CD8-positive, alpha-beta memory T cell (primary cell): ENCODE data around the gene CCDC61. TPM values are rescaled to one million over a fixed set of nuclear protein-coding genes. Genes with fewer than 3 reads are reported as not detected.

Experiments
- CTCF ChIA-PET: fragments of 350-600 bp; sonication (Branson Sonifier 250); formaldehyde crosslinking; loops from one replicate; lab custom pipeline; 2021; ENCODE audit warnings: antibody characterized with exemption; lab: Charles Lee
- POLR2A ChIA-PET: fragments of 350-600 bp; sonication (Branson Sonifier 250); formaldehyde crosslinking; loops from one replicate; lab custom pipeline; 2021; ENCODE audit warnings: antibody characterized with exemption; lab: Charles Lee
- DNase-seq, 5 donors: peaks; one replicate each; pipeline versions ENCODE4 v3.0.0 to v3.0.0-alpha.2; 2020 to 2022; ENCODE audit warnings: mixed read lengths in 1 of 5
- H3K27ac ChIP-seq: one replicate; pipeline ENCODE4 v1.7.0; 2013; ENCODE audit warnings: low read depth, mild to moderate bottlenecking, low read length, moderate library complexity
- H3K27me3 ChIP-seq: 2 replicates; pipeline ENCODE4 v1.7.0; 2013; ENCODE audit warnings: low read length, mild to moderate bottlenecking; ENCODE audit not compliant: insufficient read depth, poor library complexity, severe bottlenecking
- H3K36me3 ChIP-seq: 2 replicates; pipeline ENCODE4 v1.7.0; 2013; ENCODE audit warnings: mild to moderate bottlenecking, low read length, moderate library complexity; ENCODE audit not compliant: insufficient read depth
- H3K4me1 ChIP-seq: 2 replicates; pipeline ENCODE4 v1.7.0; 2013; ENCODE audit warnings: mild to moderate bottlenecking, low read length, moderate library complexity; ENCODE audit not compliant: insufficient read depth
- H3K4me3 ChIP-seq: 2 replicates; pipeline ENCODE4 v1.7.0; 2013; ENCODE audit warnings: mild to moderate bottlenecking, low read length
- H3K9me3 ChIP-seq: 2 replicates; pipeline ENCODE4 v1.7.0; 2013; ENCODE audit warnings: mild to moderate bottlenecking, low read length
- H3K27ac Mint-ChIP-seq, 8 donors: one replicate each; pipeline ENCODE4 v1.8.0; 2020 to 2021; ENCODE audit warnings: mixed read lengths in 8 of 8, mild to moderate bottlenecking in 6 of 8, inconsistent platforms in 3 of 8, moderate library complexity in 3 of 8
- H3K27me3 Mint-ChIP-seq, 2 donors: one replicate each; pipeline ENCODE4 v1.8.0; 2020 to 2021; ENCODE audit warnings: mixed read lengths in 2 of 2, mild to moderate bottlenecking in 1 of 2, moderate library complexity in 1 of 2
- H3K36me3 Mint-ChIP-seq, 3 donors: one replicate each; pipeline ENCODE4 v1.8.0; 2020 to 2021; ENCODE audit warnings: mixed read lengths in 3 of 3, inconsistent platforms in 1 of 3, mild to moderate bottlenecking in 1 of 3
- H3K4me1 Mint-ChIP-seq, 3 donors: one replicate each; pipeline ENCODE4 v1.8.0; 2020 to 2021; ENCODE audit warnings: mixed read lengths in 3 of 3, inconsistent platforms in 1 of 3, mild to moderate bottlenecking in 1 of 3
- H3K4me3 Mint-ChIP-seq, 7 donors: one replicate each; pipeline ENCODE4 v1.8.0; 2020 to 2021; ENCODE audit warnings: mixed read lengths in 7 of 7, mild to moderate bottlenecking in 6 of 7, moderate library complexity in 4 of 7, inconsistent platforms in 2 of 7
- H3K9me3 Mint-ChIP-seq, 5 donors: one replicate each; pipeline ENCODE4 v1.8.0; 2020 to 2022; ENCODE audit warnings: mixed read lengths in 5 of 5, mild to moderate bottlenecking in 3 of 5, moderate library complexity in 2 of 5, inconsistent platforms in 1 of 5
- polyA plus RNA-seq: library from polyadenylated mRNA; unstranded; fragments of 300-500 nt; fragmentation: Illumina TruSeq; gene quantifications from one replicate; pipeline ENCODE4 v1.2.3, GENCODE V29; 2021
- total RNA-seq, 2 experiments: library from RNA; stranded (reverse); gene quantifications; one replicate each; pipeline ENCODE4 v1.2.3, GENCODE V29; 2021

Gene CCDC61
- total and polyA plus RNA-seq, 3 experiments from 2014 or later: 13.8 to 23.3 (median 20.0) TPM

GRCh38 chr19:45981350-45981749 lies 13.9 kb upstream of the CCDC61 start:
- Histone ChIP-seq H3K27ac (no peak overlapping the region), H3K27me3 (no peaks in the 10 kb centered on the region), H3K36me3 (no peaks in the 10 kb centered on the region), H3K4me1 (no peaks in the 10 kb centered on the region), H3K9me3 (no peaks in the 10 kb centered on the region), H3K4me3 (no peak overlapping the region)
- no peaks in the 10 kb centered on the region for H3K9me3 Mint-ChIP-seq
- H3K27me3 Mint-ChIP-seq: peaks cover 20 to 44% of the 10 kb centered on the region in 2 donors
- no peak overlapping the region for H3K4me3 Mint-ChIP-seq
- no peak overlapping the region for H3K27ac Mint-ChIP-seq
- POLR2A ChIA-PET: no interaction called here
- H3K4me1 Mint-ChIP-seq: no peaks in the 10 kb centered on the region
- CTCF ChIA-PET: no interaction called here
- no peaks in the 10 kb centered on the region for H3K36me3 Mint-ChIP-seq
- no peak for DNase-seq

- CTCF ChIA-PET: interaction anchor here (2.0 kb wide), 1 partner anchor 32 kb away, joined by 6 read pairs; no protein-coding TSS in a partner anchor
These were observed 9.9 kb upstream of the CCDC61 start for GRCh38 chr19:45985321-45985720.

GRCh38 chr19:45990113-45990728 lies 5.0 kb upstream of the CCDC61 start:
- no peaks in the 10 kb centered on the region for H3K9me3 ChIP-seq
- Mint-ChIP-seq H3K36me3 (peaks cover 0 to 3% (median 0%) of the 10 kb centered on the region in 3 donors), H3K27ac (no peak overlapping the region), H3K9me3 (no peaks in the 10 kb centered on the region), H3K4me3 (no peak overlapping the region), H3K4me1 (no peaks in the 10 kb centered on the region), H3K27me3 (peaks cover 13 to 32% of the 10 kb centered on the region in 2 donors)
- no peaks in the 10 kb centered on the region for H3K27me3 ChIP-seq
- ChIA-PET POLR2A (no interaction called here), CTCF (no interaction called here)
- DNase-seq: no peak
- no peak overlapping the region for H3K4me3 ChIP-seq
- peaks cover 6% of the 10 kb centered on the region for H3K4me1 ChIP-seq
- no peak overlapping the region for H3K27ac ChIP-seq
- H3K36me3 ChIP-seq: no peaks in the 10 kb centered on the region

More at GRCh38 chr19:45985321-45985720, 9.9 kb upstream of the CCDC61 start:
- Histone ChIP-seq H3K27me3 (no peaks in the 10 kb centered on the region), H3K36me3 (no peaks in the 10 kb centered on the region), H3K27ac (no peak overlapping the region), H3K4me1 (no peaks in the 10 kb centered on the region), H3K4me3 (no peak overlapping the region), H3K9me3 (no peaks in the 10 kb centered on the region)
- no peak for DNase-seq
- H3K4me1 Mint-ChIP-seq: no peaks in the 10 kb centered on the region
- peaks cover 15 to 46% of the 10 kb centered on the region in 2 donors for H3K27me3 Mint-ChIP-seq
- H3K36me3 Mint-ChIP-seq: peaks cover 0 to 3% (median 0%) of the 10 kb centered on the region in 3 donors
- no peak overlapping the region for H3K27ac Mint-ChIP-seq
- POLR2A ChIA-PET: no interaction called here
- no peaks in the 10 kb centered on the region for H3K9me3 Mint-ChIP-seq
- no peak overlapping the region for H3K4me3 Mint-ChIP-seq

GRCh38 chr19:45994456-45994997 lies 740 bp upstream of the CCDC61 start:
- peaks cover 10 to 16% of the 10 kb centered on the region in 2 donors for H3K27me3 Mint-ChIP-seq
- peaks cover 2 to 9% (median 3%) of the 10 kb centered on the region in 3 donors for H3K36me3 Mint-ChIP-seq
- Histone ChIP-seq H3K4me3 (peak overlapping the region; percentile 89), H3K9me3 (no peaks in the 10 kb centered on the region), H3K27me3 (no peaks in the 10 kb centered on the region), H3K36me3 (no peaks in the 10 kb centered on the region), H3K4me1 (peaks cover 13% of the 10 kb centered on the region), H3K27ac (peak overlapping the region; percentile 6)
- DNase-seq: no peak
- ChIA-PET POLR2A (no interaction called here), CTCF (interaction anchor here (1.2 kb wide), 1 partner anchor 23 kb away, joined by 4 read pairs; no protein-coding TSS in a partner anchor)
- no peak overlapping the region for H3K4me3 Mint-ChIP-seq
- H3K4me1 Mint-ChIP-seq: peaks cover 11 to 16% (median 14%) of the 10 kb centered on the region in 3 donors
- H3K27ac Mint-ChIP-seq: no peak overlapping the region
- no peaks in the 10 kb centered on the region for H3K9me3 Mint-ChIP-seq

GRCh38 chr19:45995715-45996385 lies 583 bp downstream of the CCDC61 start:
- Mint-ChIP-seq H3K27me3 (peaks cover 4 to 5% of the 10 kb centered on the region in 2 donors), H3K27ac (peak overlapping the region in 1 of 8 donors; percentile 72), H3K36me3 (peaks cover 0 to 9% (median 3%) of the 10 kb centered on the region in 3 donors), H3K4me1 (peaks cover 22 to 27% (median 27%) of the 10 kb centered on the region in 3 donors), H3K9me3 (no peaks in the 10 kb centered on the region), H3K4me3 (no peak overlapping the region)
- ChIA-PET CTCF (interaction anchor here (1.2 to 3.3 kb wide), 3 partner anchors 14 to 33 kb away, joined by 3 to 12 read pairs (median 4); no protein-coding TSS in a partner anchor), POLR2A (interaction anchor here (0.6 to 1.4 kb wide), 3 partner anchors 93 to 352 kb away, joined by 3 to 10 read pairs (median 4); partner anchors contain the start of gene MYPOP)
- no peaks in the 10 kb centered on the region for H3K9me3 ChIP-seq
- no peaks in the 10 kb centered on the region for H3K27me3 ChIP-seq
- H3K36me3 ChIP-seq: no peaks in the 10 kb centered on the region
- peaks cover 22% of the 10 kb centered on the region for H3K4me1 ChIP-seq
- peak overlapping the region; percentile 85 for H3K4me3 ChIP-seq
- H3K27ac ChIP-seq: peak overlapping the region; percentile 53
- DNase-seq: peak in 1 of 5 donors; percentile 10

GRCh38 chr19:45996933-45997332 lies 1.7 kb downstream of the CCDC61 start:
- Histone ChIP-seq H3K9me3 (no peaks in the 10 kb centered on the region), H3K36me3 (no peaks in the 10 kb centered on the region), H3K4me3 (no peak overlapping the region), H3K27me3 (no peaks in the 10 kb centered on the region), H3K4me1 (peaks cover 22% of the 10 kb centered on the region), H3K27ac (no peak overlapping the region)
- DNase-seq: no peak
- Mint-ChIP-seq H3K36me3 (peaks cover 0 to 9% (median 3%) of the 10 kb centered on the region in 3 donors), H3K27ac (peak overlapping the region in 3 of 8 donors; percentile 53 to 64 (median 61)), H3K9me3 (no peaks in the 10 kb centered on the region), H3K27me3 (peaks cover 0 to 5% of the 10 kb centered on the region in 2 donors), H3K4me3 (no peak overlapping the region), H3K4me1 (peaks cover 29 to 33% (median 30%) of the 10 kb centered on the region in 3 donors)
- CTCF ChIA-PET: interaction anchor here (1.0 to 3.3 kb wide), 3 partner anchors 12 to 518 kb away, joined by 3 to 12 read pairs (median 3); no protein-coding TSS in a partner anchor
- POLR2A ChIA-PET: no interaction called here

- CTCF ChIA-PET: interaction anchor here (0.9 to 1.3 kb wide), 2 partner anchors 18 to 96 kb away, joined by 3 read pairs; partner anchors contain the start of gene MYPOP
- H3K27me3 ChIP-seq: no peaks in the 10 kb centered on the region
- no peak for DNase-seq
- Mint-ChIP-seq H3K27ac (peak overlapping the region in 2 of 8 donors; percentile 66 to 86), H3K4me3 (peak overlapping the region in 3 of 7 donors; percentile 5 to 32 (median 25)), H3K36me3 (peaks cover 0 to 17% (median 5%) of the 10 kb centered on the region in 3 donors), H3K4me1 (peaks cover 29 to 33% (median 30%) of the 10 kb centered on the region in 3 donors), H3K27me3 (peaks cover 0 to 5% of the 10 kb centered on the region in 2 donors), H3K9me3 (no peaks in the 10 kb centered on the region)
- H3K9me3 ChIP-seq: no peaks in the 10 kb centered on the region
- no peak overlapping the region for H3K27ac ChIP-seq
- no peak overlapping the region for H3K4me3 ChIP-seq
- H3K4me1 ChIP-seq: peaks cover 22% of the 10 kb centered on the region
- POLR2A ChIA-PET: no interaction called here
- peaks cover 4% of the 10 kb centered on the region for H3K36me3 ChIP-seq
These were observed 3.6 kb downstream of the CCDC61 start for GRCh38 chr19:45998834-45999233.
